Prostate gland (tissue), 2 donors: ENCODE measurements around the gene TROAP.

Experiments
- CTCF ChIP-seq, 4 experiments: fragments of 200-600 bp in 2 of 4; fragments of 450-650 bp in 2 of 4; sonication (generic) in 2 of 4; IDR thresholded peaks; 1 replicate in 3 of 4; 2 replicates in 1 of 4; pipeline ENCODE4 v1.5.1; 2016 to 2019; ENCODE audit warnings: antibody characterized with exemption in 4 of 4, mild to moderate bottlenecking in 2 of 4, moderate library complexity in 2 of 4
- POLR2A ChIP-seq: fragments of 450-650 bp; IDR thresholded peaks from one replicate; pipeline ENCODE4 v1.6.1; 2016; ENCODE audit warnings: antibody characterized with exemption, mild to moderate bottlenecking
- POLR2AphosphoS5 ChIP-seq: sonication (generic); formaldehyde crosslinking; IDR thresholded peaks from one replicate; pipeline ENCODE4 v1.6.1; 2017; ENCODE audit warnings: antibody characterized with exemption

- TF ChIP-seq CTCF (IDR thresholded peaks at IDR 0.05), result no peak
- no peak for TF ChIP-seq POLR2A
- no peak for TF ChIP-seq POLR2AphosphoS5
Measured at GRCh38 chr12:49352351-49352750, 29.3 kb downstream of the TROAP start.
